Measurements from ENCODE around the gene UGT1A4. TPM values are rescaled to one million over a fixed set of nuclear protein-coding genes. Genes with fewer than 3 reads are reported as not detected.
"Not testable (repeated sequence)": the region's sequence is repeated elsewhere in the genome, so short reads cannot be mapped to it uniquely, and the experiment has no call there.

UGT1A4 gene
- total RNA-seq, 1 donor from 2014 or later = 0.98 TPM

DNA sequence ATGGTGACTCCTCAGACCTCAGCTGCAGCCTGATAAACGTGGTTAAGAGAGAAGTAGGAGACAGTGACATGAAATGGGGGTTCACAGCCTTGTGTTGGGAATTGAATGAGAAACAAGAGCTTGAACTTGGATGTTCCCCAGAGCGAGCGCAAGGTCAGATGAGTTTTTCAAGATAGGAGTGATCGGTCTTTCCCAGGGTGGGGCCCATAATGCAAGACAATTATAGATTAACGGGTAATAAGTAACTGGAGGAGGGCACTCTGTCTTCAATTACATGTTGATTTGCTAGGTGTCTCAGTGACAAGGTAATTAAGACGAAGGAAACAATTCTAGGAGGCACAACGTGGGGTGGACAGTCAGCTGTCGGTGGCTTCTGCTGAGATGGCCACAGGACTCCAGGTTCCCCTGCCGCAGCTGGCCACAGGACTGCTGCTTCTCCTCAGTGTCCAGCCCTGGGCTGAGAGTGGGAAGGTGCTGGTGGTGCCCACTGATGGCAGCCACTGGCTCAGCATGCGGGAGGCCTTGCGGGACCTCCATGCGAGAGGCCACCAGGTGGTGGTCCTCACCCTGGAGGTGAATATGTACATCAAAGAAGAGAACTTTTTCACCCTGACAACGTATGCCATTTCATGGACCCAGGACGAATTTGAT, 5.8 kb upstream of the UGT1A4 start, which contains the start of gene UGT1A5:
TSS of gene UGT1A5 (plus strand) at position 297 of the 651 bp plus-strand sequence. CDS start at position 382, 85 bp downstream.
- no peaks in the 10 kb centered on the region for H3K9me3 ChIP-seq
- TF ChIP-seq POLR2A (IDR thresholded peaks at IDR 0.05) (no peak), POLR2AphosphoS5 (IDR thresholded peaks at IDR 0.05; ENCODE audit: insufficient read depth in 1 of 2, low read depth in 1 of 2) (no peak), CTCF (IDR thresholded peaks at IDR 0.05) (no peak)
- H3K4me1 ChIP-seq = peaks cover 7% of the 10 kb centered on the region
- no peaks in the 10 kb centered on the region for H3K36me3 ChIP-seq
- H3K4me3 ChIP-seq = no peak within 1 kb of the TSS
- no peak for DNase-seq (ENCODE audit: extremely low spot score in 2 of 2)
- intact Hi-C loops (cut with DNase I) = no loop called here
- no peaks in the 10 kb centered on the region for H3K27me3 ChIP-seq
- H3K27ac ChIP-seq = no peak within 1 kb of the TSS

DNA sequence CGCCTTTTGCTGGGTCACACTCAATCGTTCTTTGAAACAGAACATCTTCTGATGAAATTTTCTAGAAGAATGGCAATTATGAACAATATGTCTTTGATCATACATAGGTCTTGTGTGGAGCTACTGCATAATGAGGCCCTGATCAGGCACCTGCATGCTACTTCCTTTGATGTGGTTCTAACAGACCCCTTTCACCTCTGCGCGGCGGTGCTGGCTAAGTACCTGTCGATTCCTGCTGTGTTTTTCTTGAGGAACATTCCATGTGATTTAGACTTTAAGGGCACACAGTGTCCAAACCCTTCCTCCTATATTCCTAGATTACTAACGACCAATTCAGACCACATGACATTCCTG, 5.3 kb upstream of the UGT1A4 start:
- Histone ChIP-seq H3K4me3 (no peak overlapping the region), H3K36me3 (no peaks in the 10 kb centered on the region), H3K9me3 (no peaks in the 10 kb centered on the region), H3K27me3 (no peaks in the 10 kb centered on the region), H3K27ac (no peak overlapping the region), H3K4me1 (peaks cover 3% of the 10 kb centered on the region)
- no peak for TF ChIP-seq POLR2A (IDR thresholded peaks at IDR 0.05)
- no peak for TF ChIP-seq POLR2AphosphoS5 (IDR thresholded peaks at IDR 0.05; ENCODE audit: insufficient read depth in 1 of 2, low read depth in 1 of 2)
- no peak for TF ChIP-seq CTCF (IDR thresholded peaks at IDR 0.05)
- DNase-seq (ENCODE audit: extremely low spot score in 2 of 2) = no peak
- intact Hi-C loops (cut with DNase I) = no loop called here

- no peaks in the 10 kb centered on the region for H3K27me3 ChIP-seq
- no peaks in the 10 kb centered on the region for H3K4me1 ChIP-seq
- H3K4me3 ChIP-seq = no peak overlapping the region
- no peaks in the 10 kb centered on the region for H3K36me3 ChIP-seq
- TF ChIP-seq CTCF (IDR thresholded peaks at IDR 0.05) (no peak), POLR2A (IDR thresholded peaks at IDR 0.05) (no peak), POLR2AphosphoS5 (IDR thresholded peaks at IDR 0.05; ENCODE audit: insufficient read depth in 1 of 2, low read depth in 1 of 2) (no peak)
- no peak overlapping the region for H3K27ac ChIP-seq
- DNase-seq (ENCODE audit: extremely low spot score in 2 of 2) = no peak
- intact Hi-C loops (cut with DNase I) = no loop called here
- no peaks in the 10 kb centered on the region for H3K9me3 ChIP-seq
These were observed 4.4 kb upstream of the UGT1A4 start for GRCh38 chr2:233714121-233714520.

GRCh38 chr2:233728723-233729301, 10.3 kb downstream of the UGT1A4 start, which contains the start of gene UGT1A3:
TSS of gene UGT1A3 (plus strand) at chr2:233729042. CDS start at chr2:233729127, 85 bp downstream.
- H3K27ac ChIP-seq = no peak within 1 kb of the TSS

DNA sequence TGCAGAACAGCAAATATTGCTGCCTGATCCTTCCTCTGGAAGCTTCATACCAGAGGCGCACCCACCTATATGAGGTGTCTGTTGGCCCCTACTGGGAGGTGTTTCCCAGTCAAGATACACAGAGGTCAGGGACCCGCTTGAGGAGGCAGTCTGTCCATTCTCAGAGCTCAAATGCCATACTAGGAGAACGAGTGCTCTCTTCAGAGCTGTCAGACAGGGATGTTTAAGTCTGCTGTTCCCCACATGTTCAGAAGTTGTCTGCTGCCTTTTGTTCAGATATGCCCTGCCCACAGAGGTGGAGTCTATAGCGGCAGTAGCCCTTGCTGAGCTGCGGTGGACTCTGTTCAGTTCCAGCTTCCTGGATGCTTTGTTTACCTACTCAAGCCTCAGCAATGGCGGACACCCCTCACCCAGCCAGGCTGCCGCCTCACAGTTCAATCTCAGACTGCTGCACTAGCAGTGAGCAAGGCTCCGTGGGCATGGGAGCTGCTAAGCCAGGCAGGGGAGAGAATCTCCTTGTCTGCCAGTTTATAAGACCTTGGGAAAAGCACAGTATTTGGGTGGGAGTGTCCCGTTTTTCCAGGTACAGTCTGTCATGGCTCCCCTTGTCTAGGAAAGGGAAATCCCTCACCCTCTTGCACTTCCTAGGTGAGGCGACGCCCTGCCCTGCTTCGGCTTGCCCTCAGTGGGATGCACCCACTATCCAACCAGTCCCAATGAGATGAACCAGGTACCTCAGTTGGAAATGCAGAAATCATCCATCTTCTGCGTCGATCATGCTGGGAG, 18.5 kb downstream of the UGT1A4 start:
- H3K36me3 ChIP-seq; H3K4me3 ChIP-seq; H3K9me3 ChIP-seq; H3K4me1 ChIP-seq; H3K27ac ChIP-seq; DNase-seq (ENCODE audit: extremely low spot score in 2 of 2); H3K27me3 ChIP-seq; intact Hi-C loops (cut with DNase I): not testable (repeated sequence)

More at GRCh38 chr2:233728723-233729301, 10.3 kb downstream of the UGT1A4 start, which contains the start of gene UGT1A3:
- Histone ChIP-seq H3K36me3 (no peaks in the 10 kb centered on the region), H3K27me3 (no peaks in the 10 kb centered on the region), H3K4me1 (no peaks in the 10 kb centered on the region), H3K4me3 (no peak within 1 kb of the TSS), H3K9me3 (no peaks in the 10 kb centered on the region)
- no peak for TF ChIP-seq POLR2A (IDR thresholded peaks at IDR 0.05)
- no peak for TF ChIP-seq CTCF (IDR thresholded peaks at IDR 0.05)
- no peak for TF ChIP-seq POLR2AphosphoS5 (IDR thresholded peaks at IDR 0.05; ENCODE audit: insufficient read depth in 1 of 2, low read depth in 1 of 2)
- intact Hi-C loops (cut with DNase I) = no loop called here
- DNase-seq (ENCODE audit: extremely low spot score in 2 of 2) = no peak

Data from vagina (tissue), 2 donors.